OCI-LY1 (cell line): ENCODE measurements around the gene CDYL2.

Experiments
- H2AFZ ChIP-seq: fragments of 200-600 bp; sonication (generic), shearing (Covaris generic); 2 replicates; pipeline ENCODE4 v1.6.0; 2014; ENCODE audit warnings: antibody characterized with exemption, mild to moderate bottlenecking, low read length
- H3F3A ChIP-seq: fragments of 200-600 bp; sonication (generic), shearing (Covaris generic); 2 replicates; pipeline ENCODE4 v1.6.0; 2014; ENCODE audit warnings: mild to moderate bottlenecking, antibody characterized with exemption, low read length, moderate library complexity; ENCODE audit not compliant: insufficient read depth
- H3K27ac ChIP-seq: fragments of 200-600 bp; sonication (generic); 2 replicates; pipeline ENCODE4 v1.5.1; 2014; ENCODE audit warnings: low read length, mixed run types, mild to moderate bottlenecking, low read depth; ENCODE audit not compliant: poor library complexity, severe bottlenecking
- H3K27me3 ChIP-seq: fragments of 200-600 bp; sonication (generic); 2 replicates; pipeline ENCODE4 v1.6.0; 2014; ENCODE audit warnings: antibody characterized with exemption, mild to moderate bottlenecking, low read length, moderate library complexity; ENCODE audit not compliant: insufficient read depth
- H3K36me3 ChIP-seq: fragments of 200-600 bp; sonication (generic); 2 replicates; pipeline ENCODE4 v1.6.1; 2014; ENCODE audit warnings: mild to moderate bottlenecking, antibody characterized with exemption, low read length, moderate library complexity, mixed read lengths; ENCODE audit not compliant: insufficient read depth
- H3K4me1 ChIP-seq: fragments of 200-600 bp; sonication (generic); 2 replicates; pipeline ENCODE4 v1.5.1; 2014; ENCODE audit warnings: mild to moderate bottlenecking, low read length, moderate library complexity; ENCODE audit not compliant: insufficient read depth, severe bottlenecking
- H3K4me2 ChIP-seq: fragments of 200-600 bp; sonication (generic), shearing (Covaris generic); 2 replicates; pipeline ENCODE4 v1.6.1; 2014; ENCODE audit warnings: low read length
- H3K4me3 ChIP-seq: fragments of 200-600 bp; sonication (generic); 2 replicates; pipeline ENCODE4 v1.5.1; 2014; ENCODE audit warnings: low read length, low read depth, mild to moderate bottlenecking, mixed read lengths; ENCODE audit not compliant: poor library complexity, severe bottlenecking
- H3K79me2 ChIP-seq: fragments of 200-600 bp; shearing (Covaris generic); 2 replicates; pipeline ENCODE4 v1.6.1; 2016; ENCODE audit warnings: mixed run types, low read length, mixed read lengths; ENCODE audit not compliant: insufficient read depth
- H3K9ac ChIP-seq: fragments of 200-600 bp; sonication (generic), shearing (Covaris generic); 2 replicates; pipeline ENCODE4 v1.6.1; 2014; ENCODE audit warnings: mild to moderate bottlenecking, low read length, mixed read lengths
- H3K9me2 ChIP-seq: fragments of 200-600 bp; sonication (generic), shearing (Covaris generic); 2 replicates; pipeline ENCODE4 v1.6.1; 2014; ENCODE audit warnings: low read depth, mild to moderate bottlenecking, low read length, mixed read lengths
- H3K9me3 ChIP-seq: fragments of 200-600 bp; shearing (Covaris generic); 2 replicates; pipeline ENCODE4 v1.6.1; 2014; ENCODE audit warnings: low read length, mixed read lengths
- H4K20me1 ChIP-seq: fragments of 200-600 bp; sonication (generic), shearing (Covaris generic); 2 replicates; pipeline ENCODE4 v1.6.0; 2016; ENCODE audit warnings: mild to moderate bottlenecking, low read length; ENCODE audit not compliant: insufficient read depth
- CTCF ChIP-seq: fragments of 200-600 bp; sonication (generic), shearing (Covaris generic); IDR thresholded peaks from 2 replicates; pipeline ENCODE4 v1.5.1; 2017; ENCODE audit warnings: mild to moderate bottlenecking, antibody characterized with exemption, low read length, moderate library complexity, mixed read lengths
- EZH2 ChIP-seq: fragments of 200-600 bp; sonication (generic), shearing (Covaris generic); IDR thresholded peaks from 2 replicates; pipeline ENCODE4 v1.8.0; 2017; ENCODE audit warnings: borderline replicate concordance, mixed run types, mild to moderate bottlenecking, antibody characterized with exemption, low read length, moderate library complexity, mixed read lengths

Gene CDYL2

GRCh38 chr16:80775450-80775849 is 28.9 kb downstream of the CDYL2 start:
- no peaks in the 10 kb centered on the region for H3K4me1 ChIP-seq
- no peak overlapping the region for H3K4me2 ChIP-seq
- no peaks in the 10 kb centered on the region for H3K27me3 ChIP-seq
- no peak for TF ChIP-seq EZH2
- TF ChIP-seq CTCF = no peak
- H3K4me3 ChIP-seq = no peak overlapping the region
- no peaks in the 10 kb centered on the region for H3K9me2 ChIP-seq
- no peak overlapping the region for H2AFZ ChIP-seq
- H3K9ac ChIP-seq = no peak overlapping the region
- no peaks in the 10 kb centered on the region for H4K20me1 ChIP-seq
- no peaks in the 10 kb centered on the region for H3K36me3 ChIP-seq
- H3F3A ChIP-seq = no peaks in the 10 kb centered on the region
- H3K27ac ChIP-seq = no peak overlapping the region
- H3K79me2 ChIP-seq = no peaks in the 10 kb centered on the region
- peaks cover 4% of the 10 kb centered on the region; the same call in 1 of the 2 replicates for H3K9me3 ChIP-seq

DNA sequence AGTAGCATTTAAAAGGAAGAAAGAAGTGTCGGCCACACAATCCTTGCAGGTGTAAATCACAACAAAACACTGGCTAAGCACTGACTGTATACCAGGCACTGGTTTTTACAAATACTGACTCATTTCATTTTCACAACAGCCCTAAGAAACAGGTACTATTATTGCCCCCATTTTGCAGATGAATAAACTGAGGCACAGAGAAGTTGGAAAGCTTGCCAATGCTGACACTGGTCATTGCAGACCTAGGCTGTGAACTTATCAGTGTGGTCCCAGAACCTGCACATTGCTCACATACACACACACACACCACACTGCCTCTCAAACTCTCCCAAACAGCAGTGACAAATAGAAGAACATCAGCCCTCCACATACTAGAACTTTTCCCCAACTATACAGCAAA is 37.6 kb downstream of the CDYL2 start:
- H3F3A ChIP-seq = no peaks in the 10 kb centered on the region
- no peak overlapping the region for H3K9ac ChIP-seq
- H3K27ac ChIP-seq = no peak overlapping the region
- peaks cover 8% of the 10 kb centered on the region; the same call in 1 of the 2 replicates for H3K9me3 ChIP-seq
- H4K20me1 ChIP-seq = no peaks in the 10 kb centered on the region
- no peak overlapping the region for H3K4me3 ChIP-seq
- no peak overlapping the region for H3K4me2 ChIP-seq
- no peak overlapping the region for H2AFZ ChIP-seq
- TF ChIP-seq CTCF (no peak), EZH2 (no peak)
- H3K36me3 ChIP-seq = no peaks in the 10 kb centered on the region
- H3K9me2 ChIP-seq = no peaks in the 10 kb centered on the region
- no peaks in the 10 kb centered on the region for H3K79me2 ChIP-seq
- no peaks in the 10 kb centered on the region for H3K27me3 ChIP-seq
- H3K4me1 ChIP-seq = no peaks in the 10 kb centered on the region

GRCh38 chr16:80759419-80760162 is 44.8 kb downstream of the CDYL2 start:
- no peak for TF ChIP-seq CTCF
- TF ChIP-seq EZH2 = no peak
- no peak overlapping the region for H3K4me2 ChIP-seq
- no peak overlapping the region for H3K27ac ChIP-seq
- H2AFZ ChIP-seq = no peak overlapping the region
- no peaks in the 10 kb centered on the region for H3K36me3 ChIP-seq
- H3K79me2 ChIP-seq = no peaks in the 10 kb centered on the region
- H3K4me1 ChIP-seq = no peaks in the 10 kb centered on the region
- H4K20me1 ChIP-seq = no peaks in the 10 kb centered on the region
- H3K27me3 ChIP-seq = no peaks in the 10 kb centered on the region
- no peak overlapping the region for H3K9ac ChIP-seq
- no peaks in the 10 kb centered on the region; the same call in 1 of the 2 replicates for H3K9me2 ChIP-seq
- no peaks in the 10 kb centered on the region for H3F3A ChIP-seq
- no peaks in the 10 kb centered on the region for H3K9me3 ChIP-seq
- no peak overlapping the region for H3K4me3 ChIP-seq
